ENCODE measurements around the gene ARHGAP26.
A peak's percentile ranks its signal among the peaks of the same experiment; 100 is the strongest.

Gene ARHGAP26

GRCh38 chr5:143147902-143148301, 377.7 kb downstream of the ARHGAP26 start:
- H3K27me3 ChIP-seq (ENCODE audit: low read depth, low read length), result no peaks in the 10 kb centered on the region
- peak overlapping the region; percentile 16 for H3K27ac ChIP-seq (ENCODE audit: low read length)
- H3K9me3 ChIP-seq (ENCODE audit: control insufficient read depth in 1 of 2, low read length in 2 of 2), result no peaks in the 10 kb centered on the region
- peaks cover 13% of the 10 kb centered on the region in 2 donors for H3K4me1 ChIP-seq (ENCODE audit: control insufficient read depth in 1 of 2, insufficient read depth in 2 of 2, low read length in 2 of 2)
- no peak overlapping the region for H3K4me3 ChIP-seq (ENCODE audit: low read depth in 1 of 2, low read length in 2 of 2)
- H3K36me3 ChIP-seq (ENCODE audit: control insufficient read depth in 1 of 2, insufficient read depth in 2 of 2, low read length in 2 of 2), result peaks cover 0 to 2% of the 10 kb centered on the region in 2 donors

- Histone ChIP-seq H3K4me1 (ENCODE audit: control insufficient read depth in 1 of 2, insufficient read depth in 2 of 2, low read length in 2 of 2) (peaks cover 13 to 16% of the 10 kb centered on the region in 2 donors), H3K27ac (ENCODE audit: low read length) (no peak overlapping the region), H3K4me3 (ENCODE audit: low read depth in 1 of 2, low read length in 2 of 2) (no peak overlapping the region), H3K9me3 (ENCODE audit: control insufficient read depth in 1 of 2, low read length in 2 of 2) (no peaks in the 10 kb centered on the region), H3K36me3 (ENCODE audit: control insufficient read depth in 1 of 2, insufficient read depth in 2 of 2, low read length in 2 of 2) (no peaks in the 10 kb centered on the region), H3K27me3 (ENCODE audit: low read depth, low read length) (no peaks in the 10 kb centered on the region)
Observed at GRCh38 chr5:143148771-143149170, 378.6 kb downstream of the ARHGAP26 start.

- Histone ChIP-seq H3K27ac (ENCODE audit: low read length) (no peak overlapping the region), H3K27me3 (ENCODE audit: low read depth, low read length) (no peaks in the 10 kb centered on the region), H3K9me3 (ENCODE audit: control insufficient read depth in 1 of 2, low read length in 2 of 2) (no peaks in the 10 kb centered on the region), H3K4me3 (ENCODE audit: low read depth in 1 of 2, low read length in 2 of 2) (no peak overlapping the region), H3K36me3 (ENCODE audit: control insufficient read depth in 1 of 2, insufficient read depth in 2 of 2, low read length in 2 of 2) (no peaks in the 10 kb centered on the region), H3K4me1 (ENCODE audit: control insufficient read depth in 1 of 2, insufficient read depth in 2 of 2, low read length in 2 of 2) (peaks cover 13 to 21% of the 10 kb centered on the region in 2 donors)
Observed at GRCh38 chr5:143149759-143150158, 379.6 kb downstream of the ARHGAP26 start.

GRCh38 chr5:143151056-143151700, 381.0 kb downstream of the ARHGAP26 start:
- no peak overlapping the region for H3K4me3 ChIP-seq (ENCODE audit: low read depth in 1 of 2, low read length in 2 of 2)
- peaks cover 0 to 3% of the 10 kb centered on the region in 2 donors for H3K36me3 ChIP-seq (ENCODE audit: control insufficient read depth in 1 of 2, insufficient read depth in 2 of 2, low read length in 2 of 2)
- no peaks in the 10 kb centered on the region for H3K27me3 ChIP-seq (ENCODE audit: low read depth, low read length)
- peaks cover 10 to 35% of the 10 kb centered on the region in 2 donors for H3K4me1 ChIP-seq (ENCODE audit: control insufficient read depth in 1 of 2, insufficient read depth in 2 of 2, low read length in 2 of 2)
- no peak overlapping the region for H3K27ac ChIP-seq (ENCODE audit: low read length)
- no peaks in the 10 kb centered on the region for H3K9me3 ChIP-seq (ENCODE audit: control insufficient read depth in 1 of 2, low read length in 2 of 2)

GRCh38 chr5:143152445-143152844, 382.3 kb downstream of the ARHGAP26 start:
- Histone ChIP-seq H3K4me3 (ENCODE audit: low read depth in 1 of 2, low read length in 2 of 2) (no peak overlapping the region), H3K4me1 (ENCODE audit: control insufficient read depth in 1 of 2, insufficient read depth in 2 of 2, low read length in 2 of 2) (peaks cover 7 to 34% of the 10 kb centered on the region in 2 donors), H3K36me3 (ENCODE audit: control insufficient read depth in 1 of 2, insufficient read depth in 2 of 2, low read length in 2 of 2) (peaks cover 0 to 3% of the 10 kb centered on the region in 2 donors), H3K27me3 (ENCODE audit: low read depth, low read length) (no peaks in the 10 kb centered on the region), H3K9me3 (ENCODE audit: control insufficient read depth in 1 of 2, low read length in 2 of 2) (no peaks in the 10 kb centered on the region), H3K27ac (ENCODE audit: low read length) (no peak overlapping the region)

GRCh38 chr5:143153332-143154119, 383.3 kb downstream of the ARHGAP26 start:
- no peaks in the 10 kb centered on the region for H3K9me3 ChIP-seq (ENCODE audit: control insufficient read depth in 1 of 2, low read length in 2 of 2)
- H3K27me3 ChIP-seq (ENCODE audit: low read depth, low read length), result no peaks in the 10 kb centered on the region
- H3K4me3 ChIP-seq (ENCODE audit: low read depth in 1 of 2, low read length in 2 of 2), result no peak overlapping the region
- H3K27ac ChIP-seq (ENCODE audit: low read length), result no peak overlapping the region
- peaks cover 3 to 33% of the 10 kb centered on the region in 2 donors for H3K4me1 ChIP-seq (ENCODE audit: control insufficient read depth in 1 of 2, insufficient read depth in 2 of 2, low read length in 2 of 2)
- H3K36me3 ChIP-seq (ENCODE audit: control insufficient read depth in 1 of 2, insufficient read depth in 2 of 2, low read length in 2 of 2), result peaks cover 0 to 3% of the 10 kb centered on the region in 2 donors

- Histone ChIP-seq H3K36me3 (ENCODE audit: control insufficient read depth in 1 of 2, insufficient read depth in 2 of 2, low read length in 2 of 2) (peaks cover 0 to 3% of the 10 kb centered on the region in 2 donors), H3K27ac (ENCODE audit: low read length) (peak overlapping the region; percentile 17)
Observed at GRCh38 chr5:143154510-143155370, 384.6 kb downstream of the ARHGAP26 start.

GRCh38 chr5:143155455-143155854, 385.3 kb downstream of the ARHGAP26 start:
- H3K4me1 ChIP-seq (ENCODE audit: control insufficient read depth in 1 of 2, insufficient read depth in 2 of 2, low read length in 2 of 2), result peaks cover 3 to 33% of the 10 kb centered on the region in 2 donors
- no peak overlapping the region for H3K4me3 ChIP-seq (ENCODE audit: low read depth in 1 of 2, low read length in 2 of 2)
- H3K27ac ChIP-seq (ENCODE audit: low read length), result no peak overlapping the region

More at GRCh38 chr5:143154510-143155370, 384.6 kb downstream of the ARHGAP26 start:
- Histone ChIP-seq H3K4me1 (ENCODE audit: control insufficient read depth in 1 of 2, insufficient read depth in 2 of 2, low read length in 2 of 2) (peaks cover 3 to 33% of the 10 kb centered on the region in 2 donors), H3K9me3 (ENCODE audit: control insufficient read depth in 1 of 2, low read length in 2 of 2) (no peaks in the 10 kb centered on the region), H3K27me3 (ENCODE audit: low read depth, low read length) (no peaks in the 10 kb centered on the region), H3K4me3 (ENCODE audit: low read depth in 1 of 2, low read length in 2 of 2) (no peak overlapping the region)

GRCh38 chr5:143156086-143156485, 385.9 kb downstream of the ARHGAP26 start:
- Histone ChIP-seq H3K4me1 (ENCODE audit: control insufficient read depth in 1 of 2, insufficient read depth in 2 of 2, low read length in 2 of 2) (peaks cover 3 to 33% of the 10 kb centered on the region in 2 donors), H3K36me3 (ENCODE audit: control insufficient read depth in 1 of 2, insufficient read depth in 2 of 2, low read length in 2 of 2) (peaks cover 0 to 3% of the 10 kb centered on the region in 2 donors), H3K27me3 (ENCODE audit: low read depth, low read length) (no peaks in the 10 kb centered on the region), H3K9me3 (ENCODE audit: control insufficient read depth in 1 of 2, low read length in 2 of 2) (no peaks in the 10 kb centered on the region), H3K27ac (ENCODE audit: low read length) (no peak overlapping the region), H3K4me3 (ENCODE audit: low read depth in 1 of 2, low read length in 2 of 2) (no peak overlapping the region)

More at GRCh38 chr5:143155455-143155854, 385.3 kb downstream of the ARHGAP26 start:
- Histone ChIP-seq H3K36me3 (ENCODE audit: control insufficient read depth in 1 of 2, insufficient read depth in 2 of 2, low read length in 2 of 2) (peaks cover 0 to 3% of the 10 kb centered on the region in 2 donors), H3K27me3 (ENCODE audit: low read depth, low read length) (no peaks in the 10 kb centered on the region), H3K9me3 (ENCODE audit: control insufficient read depth in 1 of 2, low read length in 2 of 2) (no peaks in the 10 kb centered on the region)

GRCh38 chr5:143156572-143156971, 386.4 kb downstream of the ARHGAP26 start:
- no peaks in the 10 kb centered on the region for H3K27me3 ChIP-seq (ENCODE audit: low read depth, low read length)
- no peak overlapping the region for H3K4me3 ChIP-seq (ENCODE audit: low read depth in 1 of 2, low read length in 2 of 2)
- H3K9me3 ChIP-seq (ENCODE audit: control insufficient read depth in 1 of 2, low read length in 2 of 2), result no peaks in the 10 kb centered on the region
- H3K4me1 ChIP-seq (ENCODE audit: control insufficient read depth in 1 of 2, insufficient read depth in 2 of 2, low read length in 2 of 2), result peaks cover 3 to 33% of the 10 kb centered on the region in 2 donors
- H3K27ac ChIP-seq (ENCODE audit: low read length), result no peak overlapping the region
- H3K36me3 ChIP-seq (ENCODE audit: control insufficient read depth in 1 of 2, insufficient read depth in 2 of 2, low read length in 2 of 2), result peaks cover 0 to 3% of the 10 kb centered on the region in 2 donors

GRCh38 chr5:143159031-143159430, 388.9 kb downstream of the ARHGAP26 start:
- H3K27ac ChIP-seq (ENCODE audit: low read length), result no peak overlapping the region
- no peaks in the 10 kb centered on the region for H3K9me3 ChIP-seq (ENCODE audit: control insufficient read depth in 1 of 2, low read length in 2 of 2)
- H3K4me3 ChIP-seq (ENCODE audit: low read depth in 1 of 2, low read length in 2 of 2), result no peak overlapping the region
- H3K4me1 ChIP-seq (ENCODE audit: control insufficient read depth in 1 of 2, insufficient read depth in 2 of 2, low read length in 2 of 2), result peaks cover 0 to 21% of the 10 kb centered on the region in 2 donors
- H3K27me3 ChIP-seq (ENCODE audit: low read depth, low read length), result no peaks in the 10 kb centered on the region
- H3K36me3 ChIP-seq (ENCODE audit: control insufficient read depth in 1 of 2, insufficient read depth in 2 of 2, low read length in 2 of 2), result peaks cover 0 to 3% of the 10 kb centered on the region in 2 donors
